ENCODE results near the gene CRYAB.

CRYAB gene

GRCh38 chr11:111918390-111919256 lies 7.1 kb upstream of the CRYAB start, which contains the start of gene C11orf52:
Gene C11orf52 (plus strand): TSS chr11:111918913. CDS start chr11:111918973, 60 bp downstream.
- peak within 1 kb of the TSS; percentile 46 for H3K27ac ChIP-seq (ENCODE audit: low read depth, low read length)
- H3K4me1 ChIP-seq (ENCODE audit: control insufficient read depth, insufficient read depth, low read length): peaks cover 14% of the 10 kb centered on the region
- peak within 1 kb of the TSS; percentile 39; the same call in 1 of the 2 replicates for H3K4me3 ChIP-seq (ENCODE audit: low read depth, low read length)
- H3K27me3 ChIP-seq (ENCODE audit: control insufficient read depth, insufficient read depth, low read length): no peaks in the 10 kb centered on the region
- H3K9me3 ChIP-seq (ENCODE audit: control insufficient read depth, insufficient read depth, low read length): no peaks in the 10 kb centered on the region
- H3K36me3 ChIP-seq (ENCODE audit: control insufficient read depth, insufficient read depth, low read length): no peaks in the 10 kb centered on the region
- no peak within 1 kb of the TSS for H3K9ac ChIP-seq (ENCODE audit: low read depth, low read length)

- no peaks in the 10 kb centered on the region for H3K36me3 ChIP-seq (ENCODE audit: control insufficient read depth, insufficient read depth, low read length)
- no peaks in the 10 kb centered on the region for H3K9me3 ChIP-seq (ENCODE audit: control insufficient read depth, insufficient read depth, low read length)
- no peak overlapping the region for H3K27ac ChIP-seq (ENCODE audit: low read depth, low read length)
- H3K4me1 ChIP-seq (ENCODE audit: control insufficient read depth, insufficient read depth, low read length): peaks cover 8% of the 10 kb centered on the region; the same call in 1 of the 2 replicates
- no peak overlapping the region for H3K4me3 ChIP-seq (ENCODE audit: low read depth, low read length)
- H3K27me3 ChIP-seq (ENCODE audit: control insufficient read depth, insufficient read depth, low read length): no peaks in the 10 kb centered on the region
- H3K9ac ChIP-seq (ENCODE audit: low read depth, low read length): no peak overlapping the region
These were observed 6.2 kb upstream of the CRYAB start for GRCh38 chr11:111917788-111918187.

- Histone ChIP-seq H3K9me3 (ENCODE audit: control insufficient read depth, insufficient read depth, low read length) (no peaks in the 10 kb centered on the region), H3K4me1 (ENCODE audit: control insufficient read depth, insufficient read depth, low read length) (peaks cover 10% of the 10 kb centered on the region), H3K4me3 (ENCODE audit: low read depth, low read length) (no peak overlapping the region), H3K36me3 (ENCODE audit: control insufficient read depth, insufficient read depth, low read length) (no peaks in the 10 kb centered on the region), H3K27me3 (ENCODE audit: control insufficient read depth, insufficient read depth, low read length) (no peaks in the 10 kb centered on the region), H3K27ac (ENCODE audit: low read depth, low read length) (no peak overlapping the region), H3K9ac (ENCODE audit: low read depth, low read length) (no peak overlapping the region)
These were observed 5.7 kb upstream of the CRYAB start for GRCh38 chr11:111917312-111917711.

GRCh38 chr11:111916768-111917167 lies 5.2 kb upstream of the CRYAB start:
- H3K27me3 ChIP-seq (ENCODE audit: control insufficient read depth, insufficient read depth, low read length): no peaks in the 10 kb centered on the region
- no peak overlapping the region for H3K4me3 ChIP-seq (ENCODE audit: low read depth, low read length)
- no peaks in the 10 kb centered on the region for H3K9me3 ChIP-seq (ENCODE audit: control insufficient read depth, insufficient read depth, low read length)
- H3K4me1 ChIP-seq (ENCODE audit: control insufficient read depth, insufficient read depth, low read length): peaks cover 15% of the 10 kb centered on the region
- H3K36me3 ChIP-seq (ENCODE audit: control insufficient read depth, insufficient read depth, low read length): no peaks in the 10 kb centered on the region
- no peak overlapping the region for H3K9ac ChIP-seq (ENCODE audit: low read depth, low read length)
- H3K27ac ChIP-seq (ENCODE audit: low read depth, low read length): no peak overlapping the region

- Histone ChIP-seq H3K27me3 (ENCODE audit: control insufficient read depth, insufficient read depth, low read length) (no peaks in the 10 kb centered on the region), H3K9me3 (ENCODE audit: control insufficient read depth, insufficient read depth, low read length) (no peaks in the 10 kb centered on the region), H3K4me1 (ENCODE audit: control insufficient read depth, insufficient read depth, low read length) (peaks cover 18% of the 10 kb centered on the region), H3K36me3 (ENCODE audit: control insufficient read depth, insufficient read depth, low read length) (no peaks in the 10 kb centered on the region), H3K4me3 (ENCODE audit: low read depth, low read length) (no peak overlapping the region), H3K27ac (ENCODE audit: low read depth, low read length) (no peak overlapping the region), H3K9ac (ENCODE audit: low read depth, low read length) (no peak overlapping the region)
These were observed 2.4 kb upstream of the CRYAB start for GRCh38 chr11:111913997-111914396.

- no peak overlapping the region for H3K27ac ChIP-seq (ENCODE audit: low read depth, low read length)
- H3K4me1 ChIP-seq (ENCODE audit: control insufficient read depth, insufficient read depth, low read length): peaks cover 15% of the 10 kb centered on the region
- H3K36me3 ChIP-seq (ENCODE audit: control insufficient read depth, insufficient read depth, low read length): no peaks in the 10 kb centered on the region
- H3K9me3 ChIP-seq (ENCODE audit: control insufficient read depth, insufficient read depth, low read length): no peaks in the 10 kb centered on the region
- no peaks in the 10 kb centered on the region for H3K27me3 ChIP-seq (ENCODE audit: control insufficient read depth, insufficient read depth, low read length)
- no peak overlapping the region for H3K4me3 ChIP-seq (ENCODE audit: low read depth, low read length)
- H3K9ac ChIP-seq (ENCODE audit: low read depth, low read length): no peak overlapping the region
These were observed 1.7 kb upstream of the CRYAB start for GRCh38 chr11:111913031-111913861.

GRCh38 chr11:111912535-111912934 lies 965 bp upstream of the CRYAB start, which contains the start of gene HSPB2:
Gene HSPB2 (plus strand): TSS chr11:111912734. CDS start chr11:111912830, 96 bp downstream.
- Histone ChIP-seq H3K27ac (ENCODE audit: low read depth, low read length) (no peak within 1 kb of the TSS), H3K9me3 (ENCODE audit: control insufficient read depth, insufficient read depth, low read length) (no peaks in the 10 kb centered on the region), H3K27me3 (ENCODE audit: control insufficient read depth, insufficient read depth, low read length) (no peaks in the 10 kb centered on the region), H3K4me3 (ENCODE audit: low read depth, low read length) (no peak within 1 kb of the TSS), H3K36me3 (ENCODE audit: control insufficient read depth, insufficient read depth, low read length) (no peaks in the 10 kb centered on the region), H3K4me1 (ENCODE audit: control insufficient read depth, insufficient read depth, low read length) (peaks cover 10% of the 10 kb centered on the region), H3K9ac (ENCODE audit: low read depth, low read length) (no peak within 1 kb of the TSS)

- Histone ChIP-seq H3K27ac (ENCODE audit: low read depth, low read length) (no peak overlapping the region), H3K4me1 (ENCODE audit: control insufficient read depth, insufficient read depth, low read length) (peaks cover 10% of the 10 kb centered on the region), H3K36me3 (ENCODE audit: control insufficient read depth, insufficient read depth, low read length) (no peaks in the 10 kb centered on the region), H3K27me3 (ENCODE audit: control insufficient read depth, insufficient read depth, low read length) (no peaks in the 10 kb centered on the region), H3K9ac (ENCODE audit: low read depth, low read length) (no peak overlapping the region), H3K9me3 (ENCODE audit: control insufficient read depth, insufficient read depth, low read length) (no peaks in the 10 kb centered on the region), H3K4me3 (ENCODE audit: low read depth, low read length) (no peak overlapping the region)
These were observed 651 bp downstream of the CRYAB start for GRCh38 chr11:111910676-111911562.

- Histone ChIP-seq H3K4me1 (ENCODE audit: control insufficient read depth, insufficient read depth, low read length) (peaks cover 10% of the 10 kb centered on the region), H3K9me3 (ENCODE audit: control insufficient read depth, insufficient read depth, low read length) (no peaks in the 10 kb centered on the region), H3K27me3 (ENCODE audit: control insufficient read depth, insufficient read depth, low read length) (no peaks in the 10 kb centered on the region), H3K9ac (ENCODE audit: low read depth, low read length) (no peak overlapping the region), H3K27ac (ENCODE audit: low read depth, low read length) (no peak overlapping the region), H3K4me3 (ENCODE audit: low read depth, low read length) (no peak overlapping the region), H3K36me3 (ENCODE audit: control insufficient read depth, insufficient read depth, low read length) (no peaks in the 10 kb centered on the region)
These were observed 2.2 kb downstream of the CRYAB start for GRCh38 chr11:111909378-111909777.

- Histone ChIP-seq H3K27ac (ENCODE audit: low read depth, low read length) (no peak overlapping the region), H3K9me3 (ENCODE audit: control insufficient read depth, insufficient read depth, low read length) (no peaks in the 10 kb centered on the region), H3K27me3 (ENCODE audit: control insufficient read depth, insufficient read depth, low read length) (no peaks in the 10 kb centered on the region), H3K9ac (ENCODE audit: low read depth, low read length) (no peak overlapping the region), H3K4me3 (ENCODE audit: low read depth, low read length) (no peak overlapping the region), H3K4me1 (ENCODE audit: control insufficient read depth, insufficient read depth, low read length) (peaks cover 10% of the 10 kb centered on the region), H3K36me3 (ENCODE audit: control insufficient read depth, insufficient read depth, low read length) (no peaks in the 10 kb centered on the region)
These were observed 2.8 kb downstream of the CRYAB start for GRCh38 chr11:111908639-111909305.
